HUES48 (cell line): ENCODE measurements around the gene PTGER1.
A peak's percentile ranks its signal among the peaks of the same experiment; 100 is the strongest.

Source experiments
- H3K27ac ChIP-seq: one replicate; pipeline ENCODE4 v1.7.0; 2013; ENCODE audit warnings: low read depth, low read length, inconsistent platforms
- H3K27me3 ChIP-seq: 2 replicates; pipeline ENCODE4 v1.6.1; 2013; ENCODE audit warnings: mild to moderate bottlenecking, low read length; ENCODE audit not compliant: control insufficient read depth, insufficient read depth
- H3K36me3 ChIP-seq: 2 replicates; pipeline ENCODE4 v1.6.1; 2013; ENCODE audit warnings: low read length; ENCODE audit not compliant: control insufficient read depth, insufficient read depth
- H3K4me1 ChIP-seq: 2 replicates; pipeline ENCODE4 v1.6.1; 2013; ENCODE audit warnings: mild to moderate bottlenecking, low read length; ENCODE audit not compliant: control insufficient read depth, insufficient read depth
- H3K4me3 ChIP-seq: 2 replicates; pipeline ENCODE4 v1.5.1; 2013; ENCODE audit warnings: mild to moderate bottlenecking, low read depth, low read length
- H3K9ac ChIP-seq: 2 replicates; pipeline ENCODE4 v1.6.1; 2013; ENCODE audit warnings: mild to moderate bottlenecking, low read depth, low read length, moderate library complexity
- H3K9me3 ChIP-seq: 2 replicates; pipeline ENCODE4 v1.6.1; 2013; ENCODE audit warnings: low read length; ENCODE audit not compliant: control insufficient read depth, insufficient read depth

Gene PTGER1

GRCh38 chr19:14480700-14481079 lies 5.5 kb upstream of the PTGER1 start:
- no peaks in the 10 kb centered on the region for H3K9me3 ChIP-seq
- no peak overlapping the region for H3K27ac ChIP-seq
- H3K36me3 ChIP-seq: peaks cover 32% of the 10 kb centered on the region
- no peak overlapping the region for H3K9ac ChIP-seq
- H3K27me3 ChIP-seq: no peaks in the 10 kb centered on the region
- H3K4me1 ChIP-seq: peaks cover 4% of the 10 kb centered on the region; the same call in 1 of the 2 replicates
- H3K4me3 ChIP-seq: no peak overlapping the region

GRCh38 chr19:14479975-14480699 lies 5.0 kb upstream of the PTGER1 start:
- Histone ChIP-seq H3K36me3 (peaks cover 32% of the 10 kb centered on the region), H3K27ac (no peak overlapping the region), H3K4me3 (no peak overlapping the region), H3K9me3 (no peaks in the 10 kb centered on the region), H3K9ac (no peak overlapping the region), H3K27me3 (no peaks in the 10 kb centered on the region), H3K4me1 (peaks cover 8% of the 10 kb centered on the region; the same call in 1 of the 2 replicates)

GRCh38 chr19:14479309-14479974 lies 4.3 kb upstream of the PTGER1 start:
- Histone ChIP-seq H3K36me3 (peaks cover 32% of the 10 kb centered on the region), H3K9me3 (no peaks in the 10 kb centered on the region), H3K27ac (no peak overlapping the region), H3K27me3 (no peaks in the 10 kb centered on the region), H3K4me1 (peaks cover 10% of the 10 kb centered on the region; the same call in 1 of the 2 replicates), H3K4me3 (no peak overlapping the region), H3K9ac (no peak overlapping the region)

- H3K27ac ChIP-seq: no peak overlapping the region
- H3K27me3 ChIP-seq: no peaks in the 10 kb centered on the region
- peaks cover 30% of the 10 kb centered on the region for H3K36me3 ChIP-seq
- H3K4me1 ChIP-seq: peaks cover 10% of the 10 kb centered on the region; the same call in 1 of the 2 replicates
- no peaks in the 10 kb centered on the region for H3K9me3 ChIP-seq
- no peak overlapping the region for H3K4me3 ChIP-seq
- no peak overlapping the region for H3K9ac ChIP-seq
Measured at GRCh38 chr19:14478113-14478545, 3.0 kb upstream of the PTGER1 start.

GRCh38 chr19:14477418-14478112 lies 2.4 kb upstream of the PTGER1 start:
- Histone ChIP-seq H3K9ac (no peak overlapping the region), H3K27ac (no peak overlapping the region), H3K4me3 (no peak overlapping the region), H3K36me3 (peaks cover 30% of the 10 kb centered on the region), H3K9me3 (no peaks in the 10 kb centered on the region), H3K4me1 (peaks cover 10% of the 10 kb centered on the region; the same call in 1 of the 2 replicates), H3K27me3 (no peaks in the 10 kb centered on the region)

GRCh38 chr19:14476673-14477401 lies 1.7 kb upstream of the PTGER1 start:
- Histone ChIP-seq H3K36me3 (peaks cover 27% of the 10 kb centered on the region), H3K9me3 (no peaks in the 10 kb centered on the region), H3K4me1 (peaks cover 10% of the 10 kb centered on the region; the same call in 1 of the 2 replicates), H3K27me3 (no peaks in the 10 kb centered on the region), H3K27ac (no peak overlapping the region), H3K4me3 (no peak overlapping the region), H3K9ac (no peak overlapping the region)

GRCh38 chr19:14476327-14476672 lies 1.1 kb upstream of the PTGER1 start:
- Histone ChIP-seq H3K4me3 (no peak overlapping the region), H3K27ac (no peak overlapping the region), H3K9ac (no peak overlapping the region), H3K4me1 (peaks cover 10% of the 10 kb centered on the region; the same call in 1 of the 2 replicates), H3K27me3 (no peaks in the 10 kb centered on the region), H3K36me3 (peaks cover 27% of the 10 kb centered on the region), H3K9me3 (no peaks in the 10 kb centered on the region)

- Histone ChIP-seq H3K27me3 (no peaks in the 10 kb centered on the region), H3K36me3 (peaks cover 38% of the 10 kb centered on the region), H3K4me1 (peaks cover 10% of the 10 kb centered on the region; the same call in 1 of the 2 replicates), H3K27ac (no peak overlapping the region), H3K4me3 (peak overlapping the region; percentile 2; the same call in 1 of the 2 replicates), H3K9ac (no peak overlapping the region), H3K9me3 (no peaks in the 10 kb centered on the region)
Measured at GRCh38 chr19:14474827-14475226, 327 bp downstream of the PTGER1 start.

- Histone ChIP-seq H3K9me3 (no peaks in the 10 kb centered on the region), H3K27ac (no peak overlapping the region), H3K4me3 (no peak overlapping the region), H3K4me1 (peaks cover 10% of the 10 kb centered on the region; the same call in 1 of the 2 replicates), H3K27me3 (no peaks in the 10 kb centered on the region), H3K9ac (no peak overlapping the region), H3K36me3 (peaks cover 37% of the 10 kb centered on the region)
Measured at GRCh38 chr19:14473978-14474578, 1.1 kb downstream of the PTGER1 start.
